ENCODE data around the gene ROGDI.

DNA sequence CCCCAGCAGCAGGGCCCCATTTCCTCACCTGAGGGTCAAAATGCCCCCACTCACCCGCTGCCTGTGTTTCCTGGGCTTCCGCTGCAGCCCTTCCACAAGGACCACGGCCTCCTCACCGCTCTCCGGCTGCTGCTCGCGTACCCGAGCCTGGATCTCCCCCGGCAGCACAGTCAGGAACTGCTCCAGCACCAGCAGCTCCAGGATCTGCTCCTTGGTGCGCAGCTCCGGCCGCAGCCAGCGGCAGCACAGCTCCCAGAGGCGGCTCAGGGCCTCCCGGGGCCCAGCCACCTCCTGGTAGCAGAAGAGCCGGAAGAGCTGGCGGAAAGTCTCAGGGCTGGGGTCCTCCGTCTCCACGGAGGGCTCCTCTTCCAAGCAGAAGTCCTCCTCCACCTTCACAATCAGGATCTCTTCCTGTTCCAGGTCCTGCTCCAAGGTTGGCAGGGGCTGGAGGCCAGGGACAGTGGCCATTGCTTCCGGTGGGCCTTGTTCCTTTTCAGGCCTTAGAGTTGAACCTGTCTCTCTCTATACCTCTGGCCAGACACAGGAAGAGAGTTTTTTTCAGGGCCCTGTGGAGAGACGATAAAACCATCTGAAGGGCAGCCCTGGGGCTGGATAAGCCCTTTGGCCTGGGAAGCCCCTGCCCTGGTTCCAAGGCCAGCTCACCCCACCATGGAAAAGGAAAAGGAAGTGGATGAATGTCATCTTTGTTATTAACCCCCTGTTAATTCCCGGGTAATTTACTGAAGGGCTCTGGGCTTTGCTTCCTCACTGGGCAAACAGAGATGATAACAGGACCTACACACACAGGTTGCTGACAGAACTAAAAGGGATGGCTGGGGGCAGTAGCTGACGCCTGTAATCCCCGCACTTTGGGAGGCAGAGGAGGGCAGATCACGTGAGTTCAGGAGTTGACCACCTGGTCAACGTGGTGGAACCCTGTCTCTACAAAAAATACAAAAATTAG is 36.6 kb downstream of the ROGDI start:
- TF ChIP-seq, protein P1, sequence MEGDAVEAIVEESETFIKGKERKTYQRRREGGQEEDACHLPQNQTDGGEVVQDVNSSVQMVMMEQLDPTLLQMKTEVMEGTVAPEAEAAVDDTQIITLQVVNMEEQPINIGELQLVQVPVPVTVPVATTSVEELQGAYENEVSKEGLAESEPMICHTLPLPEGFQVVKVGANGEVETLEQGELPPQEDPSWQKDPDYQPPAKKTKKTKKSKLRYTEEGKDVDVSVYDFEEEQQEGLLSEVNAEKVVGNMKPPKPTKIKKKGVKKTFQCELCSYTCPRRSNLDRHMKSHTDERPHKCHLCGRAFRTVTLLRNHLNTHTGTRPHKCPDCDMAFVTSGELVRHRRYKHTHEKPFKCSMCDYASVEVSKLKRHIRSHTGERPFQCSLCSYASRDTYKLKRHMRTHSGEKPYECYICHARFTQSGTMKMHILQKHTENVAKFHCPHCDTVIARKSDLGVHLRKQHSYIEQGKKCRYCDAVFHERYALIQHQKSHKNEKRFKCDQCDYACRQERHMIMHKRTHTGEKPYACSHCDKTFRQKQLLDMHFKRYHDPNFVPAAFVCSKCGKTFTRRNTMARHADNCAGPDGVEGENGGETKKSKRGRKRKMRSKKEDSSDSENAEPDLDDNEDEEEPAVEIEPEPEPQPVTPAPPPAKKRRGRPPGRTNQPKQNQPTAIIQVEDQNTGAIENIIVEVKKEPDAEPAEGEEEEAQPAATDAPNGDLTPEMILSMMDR (IDR thresholded peaks at IDR 0.05), result no peak
- TF ChIP-seq EP300 (IDR thresholded peaks at IDR 0.05) (no peak), POLR2A (IDR thresholded peaks at IDR 0.05) (no peak)

Measured in suprapubic skin (tissue), 3 donors.